HG03135 (cell line): Measurements from ENCODE around the gene FRMD3.

Experiments
- ATAC-seq: cut with Tn5 transposase; IDR thresholded peaks from one replicate; pipeline ENCODE4 v1.9.1; 2021; ENCODE audit warnings: mild to moderate bottlenecking, moderate library complexity; ENCODE audit not compliant: unreplicated experiment

The FRMD3 gene

DNA sequence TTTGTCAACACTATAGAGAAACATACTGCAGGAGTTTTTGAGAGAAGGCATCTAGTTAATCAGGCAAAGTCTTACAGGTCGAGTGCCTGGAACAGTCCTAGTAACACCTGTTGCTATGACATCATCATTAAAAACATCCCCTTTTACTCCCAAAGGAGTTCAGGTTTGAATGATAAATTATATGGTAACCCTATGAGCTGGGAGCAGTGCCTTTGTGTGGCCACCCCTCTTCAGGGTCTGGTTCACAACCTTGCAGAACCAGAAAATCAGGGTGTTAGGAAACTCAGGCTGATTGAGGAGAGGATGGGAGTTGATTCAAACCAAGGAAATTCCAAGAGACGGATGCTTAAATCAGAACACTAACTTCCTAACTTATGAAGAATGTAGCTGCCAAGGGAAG, 296.1 kb downstream of the FRMD3 start:
- ATAC-seq = no peak

DNA sequence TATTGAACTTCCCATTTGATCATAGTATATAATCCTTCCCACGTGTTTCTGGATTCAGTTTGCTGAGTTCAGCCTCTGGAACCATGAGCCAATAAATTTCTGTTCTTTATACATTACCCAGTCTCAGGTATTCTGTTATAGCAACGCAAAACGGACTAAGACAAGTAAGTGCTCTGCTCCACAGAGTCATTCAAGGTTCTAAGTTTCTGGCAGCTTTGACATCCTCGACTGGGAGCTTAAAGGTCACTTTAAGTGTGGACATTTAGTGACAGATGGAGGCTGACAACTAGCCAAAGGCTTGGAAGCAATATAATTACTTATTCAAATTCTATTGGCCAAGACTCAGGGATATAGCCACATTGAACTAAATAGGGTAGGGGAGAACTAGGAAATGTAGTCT, 297.5 kb downstream of the FRMD3 start:
- no peak for ATAC-seq

DNA sequence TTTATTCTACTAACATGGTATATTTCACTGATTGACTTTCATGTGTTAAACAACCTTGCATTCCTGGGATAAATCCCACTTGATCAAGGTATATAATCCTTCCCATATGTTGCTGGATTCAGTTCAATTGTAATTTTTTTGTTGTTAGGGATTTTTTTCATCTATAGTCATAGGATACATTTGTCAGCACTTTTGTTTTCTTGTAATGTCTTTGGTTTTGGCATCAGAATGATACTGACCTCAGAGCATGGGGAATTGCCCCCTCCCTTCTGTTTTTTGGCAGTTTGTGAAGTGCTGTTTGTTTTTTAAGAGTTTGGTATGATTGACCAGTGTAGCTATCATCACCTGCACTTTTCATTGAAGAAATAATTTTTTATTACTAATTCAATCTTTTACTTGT, 298.5 kb downstream of the FRMD3 start:
- no peak for ATAC-seq

DNA sequence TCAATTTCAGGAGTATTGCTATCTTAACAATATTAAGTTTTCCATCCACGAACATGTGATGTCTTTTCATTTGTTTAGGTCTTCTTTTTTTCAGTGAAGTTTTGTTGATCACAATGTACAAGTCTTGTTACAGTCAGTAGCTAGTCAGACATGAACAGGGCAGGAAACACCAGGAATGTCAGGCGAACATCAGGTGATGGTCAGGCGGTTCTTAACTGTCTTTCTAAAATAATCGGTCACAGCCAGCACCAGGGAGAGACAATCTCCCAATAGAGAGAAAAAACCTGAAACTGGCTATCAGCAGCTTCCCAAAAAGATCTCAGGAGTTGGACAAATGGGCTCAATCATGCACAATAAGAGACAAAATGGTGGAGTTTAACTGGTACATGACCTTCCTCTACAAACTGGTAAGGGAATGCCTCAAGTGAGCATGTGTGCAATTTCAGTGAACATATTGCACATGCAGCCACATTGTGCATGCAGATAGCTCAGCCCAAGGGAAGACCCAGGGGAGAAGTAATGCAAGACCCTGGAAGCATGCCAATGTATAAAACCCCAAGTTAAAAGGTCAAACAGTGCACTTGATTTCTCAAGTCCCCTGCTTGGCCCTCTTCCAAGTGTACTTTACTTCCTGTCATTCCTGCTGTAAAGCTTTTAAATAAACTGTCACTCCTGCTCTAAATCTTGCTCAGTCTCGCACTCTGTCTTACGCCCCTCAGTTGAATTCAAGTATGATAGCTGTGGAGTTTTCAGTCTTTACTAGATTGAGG, 299.1 kb downstream of the FRMD3 start:
- no peak for ATAC-seq

DNA sequence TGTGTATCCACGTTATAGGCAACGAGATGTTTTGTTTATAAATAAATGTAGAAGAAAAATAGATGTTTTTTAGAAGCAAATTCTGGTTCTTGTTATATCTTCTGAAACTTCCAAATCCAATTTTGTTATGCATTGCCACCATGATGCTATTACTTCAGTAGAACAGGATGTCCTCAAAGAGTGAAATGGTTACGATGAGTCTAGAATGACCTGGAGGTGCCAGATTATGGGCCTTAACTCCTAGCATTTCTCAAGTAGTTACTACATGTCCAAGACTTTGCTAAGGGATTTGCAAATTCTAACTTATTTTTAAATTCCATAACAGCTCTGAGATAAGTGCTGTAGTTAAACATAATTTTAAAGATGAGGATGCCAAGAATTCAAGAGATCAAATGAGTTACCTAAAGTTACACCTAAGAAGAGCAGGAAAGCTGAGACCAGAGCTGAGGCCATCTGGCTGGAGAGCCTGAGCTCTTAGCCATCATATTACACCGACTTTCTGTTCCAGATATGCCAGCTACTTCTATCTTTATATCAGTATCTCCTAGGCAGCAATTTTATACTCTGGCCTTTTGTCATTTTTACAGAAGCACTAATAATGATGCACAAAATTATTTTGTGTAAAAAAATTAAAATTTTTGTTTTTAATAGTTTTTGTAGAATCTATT, 302.0 kb downstream of the FRMD3 start:
- ATAC-seq = no peak

DNA sequence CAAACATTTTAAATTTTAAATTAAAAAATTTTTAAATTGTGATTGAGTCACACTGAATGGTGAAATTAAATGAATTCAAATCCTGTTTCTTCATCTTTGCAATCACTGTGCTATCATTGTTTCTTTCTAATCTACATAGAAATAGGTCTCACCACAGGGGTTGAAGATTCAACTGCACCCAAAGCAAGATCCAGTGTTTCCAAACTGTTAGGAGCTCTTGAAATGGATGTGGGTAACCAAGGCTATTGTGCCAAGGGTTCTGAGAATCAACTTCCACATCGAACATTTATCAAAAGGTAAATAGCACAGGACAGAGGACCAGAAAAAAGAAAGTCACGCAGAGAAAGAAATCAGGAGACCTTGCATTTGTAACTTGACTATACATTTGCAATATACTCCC, 302.7 kb downstream of the FRMD3 start:
- ATAC-seq = no peak

DNA sequence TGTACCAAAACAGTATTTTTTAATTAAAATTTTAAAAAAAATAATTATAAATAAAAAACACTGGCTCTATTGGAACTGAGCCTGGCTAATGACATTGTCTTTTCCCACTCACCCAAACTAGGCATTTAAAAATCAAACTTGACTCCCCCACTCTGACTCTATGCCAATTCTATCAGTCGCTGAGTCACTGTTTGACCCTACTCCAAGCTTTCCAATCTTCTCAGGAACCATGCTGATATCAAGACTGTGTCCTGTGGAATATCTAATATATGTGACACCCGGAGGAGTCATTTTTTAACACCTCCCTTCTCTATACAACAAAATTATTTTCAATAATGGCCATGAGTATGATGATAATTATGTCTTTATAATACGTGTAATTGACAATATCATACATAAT, 303.7 kb downstream of the FRMD3 start:
- no peak for ATAC-seq

DNA sequence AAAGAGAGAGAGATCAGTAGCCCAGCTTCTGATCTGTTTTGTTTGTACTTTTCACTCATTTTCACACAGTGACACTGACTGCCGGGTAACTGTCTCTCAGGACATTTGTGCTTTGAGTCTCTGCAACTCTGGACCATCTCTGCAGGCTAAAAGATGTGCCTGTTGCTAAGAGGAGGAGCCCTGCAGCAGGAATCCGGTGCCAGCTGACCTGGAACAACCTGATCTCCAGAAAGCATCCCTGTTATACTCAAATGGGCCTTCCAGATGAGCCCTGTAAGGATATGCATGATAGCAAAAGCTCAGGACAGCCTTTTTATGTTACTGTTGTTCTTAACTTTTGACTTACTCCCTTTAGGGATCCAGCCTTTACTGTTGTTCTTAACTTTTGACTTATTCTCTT, 304.6 kb downstream of the FRMD3 start:
- no peak for ATAC-seq

DNA sequence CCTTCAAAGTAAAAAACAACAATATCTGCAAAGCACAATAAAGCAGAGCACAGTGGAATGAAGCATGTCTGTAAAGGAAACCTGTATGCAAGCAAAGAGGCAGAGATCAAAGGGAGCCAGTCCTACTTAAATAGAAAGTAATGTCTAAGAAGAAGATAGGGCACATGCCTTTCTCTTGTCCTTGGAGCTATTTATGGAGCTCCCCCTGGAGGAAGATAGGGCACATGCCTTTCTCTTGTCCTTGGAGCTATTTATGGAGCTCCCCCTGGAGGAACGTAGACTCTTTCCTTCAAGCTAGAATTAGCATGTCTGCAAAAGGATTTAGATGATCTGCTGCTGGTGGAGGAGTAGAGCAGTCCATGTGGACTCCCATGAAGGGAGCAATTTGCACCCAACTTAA, 307.2 kb downstream of the FRMD3 start:
- ATAC-seq = no peak

DNA sequence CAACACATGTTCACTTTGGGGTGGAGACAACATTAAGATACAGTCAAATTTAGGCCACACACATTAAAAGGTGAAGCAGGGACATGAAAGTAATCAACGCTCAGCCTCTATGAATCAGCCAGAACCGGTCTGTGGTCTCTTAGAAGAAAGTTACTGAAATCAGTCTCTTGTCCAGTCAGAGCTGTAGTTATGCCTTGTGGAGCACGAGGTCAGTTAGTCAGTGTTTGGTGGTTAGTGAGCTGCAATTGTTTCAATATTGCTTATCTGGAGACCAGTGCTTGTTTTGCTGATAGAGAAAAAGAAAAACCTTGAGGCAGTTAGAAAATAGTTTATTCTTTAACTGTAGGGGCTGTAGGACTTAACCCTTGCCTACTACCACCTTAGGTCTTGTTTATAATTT, 317.5 kb downstream of the FRMD3 start:
- ATAC-seq = peak; percentile 91

DNA sequence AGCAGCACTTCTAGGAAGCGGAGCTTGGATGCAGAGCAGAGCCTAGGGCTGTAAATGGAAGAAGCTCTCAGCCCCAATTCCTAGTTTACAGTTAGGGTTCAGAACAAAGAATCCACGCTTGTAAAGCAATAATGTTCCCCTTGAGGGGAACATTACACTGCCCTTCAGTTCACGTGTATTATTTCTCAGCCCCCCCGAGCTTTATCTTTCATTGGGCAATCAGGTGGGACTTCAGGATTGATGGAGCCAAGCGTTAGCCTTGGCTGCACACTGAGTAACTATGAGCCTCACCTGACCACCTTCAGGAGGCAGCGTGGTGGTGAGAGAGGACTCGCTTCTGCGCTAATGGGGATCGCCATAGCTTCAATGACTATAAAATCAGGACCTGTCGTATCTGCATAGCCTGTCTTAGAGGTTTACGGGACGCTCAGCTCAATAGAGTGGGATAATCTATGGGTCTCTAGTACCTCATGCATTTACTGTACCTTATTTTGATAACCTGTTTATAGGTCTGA, 318.2 kb downstream of the FRMD3 start:
- no peak for ATAC-seq

DNA sequence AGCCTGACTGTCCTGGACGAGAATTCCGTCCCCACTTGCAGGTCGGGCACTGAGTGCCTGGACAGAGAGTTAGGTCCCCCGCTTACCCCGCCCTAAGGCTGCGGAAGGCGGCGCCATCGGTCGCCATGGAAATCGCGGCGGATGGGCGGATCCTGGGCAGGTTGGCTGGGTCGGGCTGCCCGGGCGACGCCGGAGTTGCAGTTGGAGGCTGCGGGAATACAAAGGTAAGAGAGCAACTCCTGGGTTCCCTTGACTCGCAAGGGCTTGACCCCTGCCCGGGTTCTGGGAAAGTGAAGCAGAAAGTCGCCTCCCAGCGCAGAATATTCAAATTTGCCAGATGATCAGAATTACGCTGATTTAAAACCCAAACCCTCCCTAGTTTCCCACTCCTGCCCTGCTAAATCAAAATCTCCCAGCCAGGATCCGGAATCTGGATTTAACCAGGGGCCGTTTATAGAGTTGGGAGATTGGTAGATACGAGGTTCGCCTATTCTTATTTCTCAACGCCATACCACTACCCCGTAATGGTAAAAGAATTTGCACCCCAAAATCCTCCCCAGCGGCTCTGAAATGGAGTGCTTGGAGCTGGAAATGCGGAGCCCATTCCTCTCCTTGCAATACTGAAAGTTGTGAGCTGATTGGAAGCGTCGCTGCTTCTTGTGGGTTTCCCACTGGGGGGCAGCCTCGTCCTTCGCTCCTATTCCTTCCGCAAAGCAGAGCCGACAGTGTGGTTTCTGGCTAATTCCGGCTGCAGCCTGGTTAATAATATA, 318.9 kb downstream of the FRMD3 start:
- ATAC-seq = no peak

DNA sequence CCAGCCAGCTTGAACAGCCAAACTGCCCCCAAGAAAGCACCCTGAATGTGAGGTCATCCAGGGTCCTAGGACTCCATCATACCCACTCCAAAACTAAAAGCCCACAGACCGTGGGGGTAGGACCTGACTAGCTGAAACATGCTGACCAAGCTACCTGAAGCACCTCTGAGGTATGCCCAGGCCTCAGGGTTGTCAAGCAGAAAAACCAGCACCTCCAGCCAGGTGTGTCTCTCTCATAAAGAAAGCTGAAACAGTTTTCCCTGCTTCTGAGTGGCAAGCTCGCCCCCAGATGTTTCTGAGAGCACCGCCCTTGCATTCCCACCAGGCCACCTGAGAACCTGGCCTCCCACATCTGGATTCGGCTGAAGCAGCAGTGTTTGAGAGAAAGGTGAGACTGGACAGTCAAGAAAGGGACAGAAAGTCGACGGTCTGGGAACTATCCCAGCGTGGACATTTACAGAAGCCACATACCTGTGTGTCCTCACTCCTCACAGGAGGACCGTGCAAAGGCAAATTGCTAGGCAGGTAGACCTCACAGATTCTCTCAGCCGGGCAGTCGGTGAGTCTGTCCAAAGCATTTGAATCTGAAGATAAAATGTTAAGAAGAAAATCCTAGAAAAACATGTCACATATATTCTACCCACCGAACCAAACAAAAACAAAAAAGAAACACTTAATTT, 319.6 kb downstream of the FRMD3 start:
- ATAC-seq = no peak

DNA sequence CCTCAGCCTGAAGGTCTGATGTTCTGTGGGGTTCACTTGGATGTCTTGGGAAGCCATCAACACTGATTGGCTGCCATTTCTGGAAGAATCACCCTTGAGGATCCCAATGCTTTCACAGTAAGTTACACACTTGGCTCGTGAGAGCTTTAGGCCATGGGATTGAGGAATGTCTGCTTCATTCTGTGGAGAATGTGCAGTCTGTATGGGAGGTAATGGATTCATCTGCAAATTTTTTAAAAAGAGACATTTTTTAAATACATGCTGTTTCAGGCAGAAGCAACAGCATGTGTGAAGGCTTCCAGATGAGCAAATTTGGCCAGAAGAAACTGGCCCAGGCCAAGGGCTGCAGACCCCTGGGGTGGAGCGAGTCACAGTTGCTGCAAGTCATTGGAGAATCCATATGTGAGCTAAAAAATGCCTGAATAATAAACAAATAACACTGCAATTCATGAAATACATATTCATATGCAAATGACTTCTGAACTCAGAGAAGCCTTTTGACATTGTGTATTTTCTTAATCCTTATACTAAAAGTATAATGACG, 328.9 kb downstream of the FRMD3 start:
- ATAC-seq = no peak

DNA sequence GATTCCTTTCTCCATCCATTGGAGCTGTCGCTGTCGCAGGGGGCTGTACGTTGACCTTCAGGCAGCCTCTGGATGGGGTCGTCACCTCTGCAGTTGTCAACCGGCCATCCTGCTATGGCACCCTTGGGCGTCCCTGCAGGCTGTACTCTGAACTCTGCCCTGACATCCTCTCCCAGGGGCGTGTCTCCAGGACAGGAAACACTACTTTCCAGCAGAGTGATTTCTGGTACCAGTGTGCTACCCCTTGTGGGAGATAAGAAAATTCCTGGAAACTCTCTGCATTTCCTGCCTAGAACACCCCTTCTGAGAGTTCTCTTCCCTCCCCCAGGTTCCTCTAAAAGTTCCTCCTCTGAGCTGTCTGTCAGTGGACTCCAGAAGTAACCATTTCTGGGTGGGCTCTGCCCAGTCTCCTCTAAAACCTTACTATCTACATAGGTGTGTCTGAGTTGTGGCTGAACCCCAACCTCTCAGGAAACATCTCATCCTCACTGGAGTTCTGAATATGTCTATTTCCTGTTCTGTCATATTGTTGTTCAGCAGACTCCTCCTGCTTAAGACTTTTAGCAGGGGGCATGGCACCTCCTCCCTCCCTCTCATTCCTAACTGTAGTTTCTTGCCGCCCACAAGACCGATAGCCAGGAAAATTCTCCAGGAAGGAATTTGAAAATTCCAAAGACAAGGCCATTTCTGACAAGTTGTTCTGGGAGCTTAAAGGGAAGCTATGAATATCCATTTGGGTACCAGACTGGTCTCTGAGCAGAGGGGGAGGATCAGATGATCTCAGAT, 329.9 kb downstream of the FRMD3 start:
- ATAC-seq = no peak

DNA sequence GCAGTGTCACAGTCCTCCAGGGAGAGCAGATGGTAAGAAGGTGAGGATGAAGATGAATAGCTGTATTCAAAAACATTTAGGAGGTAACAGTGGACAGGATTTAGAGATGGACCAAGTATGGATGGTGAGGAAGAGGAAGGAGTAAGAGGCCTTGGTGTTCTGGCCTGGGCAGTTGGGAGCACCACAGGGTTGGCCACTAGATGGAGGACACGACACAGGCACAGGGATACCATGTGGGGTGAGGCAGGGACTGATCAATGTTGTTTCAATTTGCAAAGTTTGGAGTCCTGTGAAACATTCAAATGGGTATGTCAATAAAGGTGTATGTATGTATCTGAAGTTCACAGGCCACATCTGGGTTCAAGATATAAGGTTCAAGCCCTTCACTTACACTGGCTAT, 334.2 kb downstream of the FRMD3 start:
- no peak for ATAC-seq

DNA sequence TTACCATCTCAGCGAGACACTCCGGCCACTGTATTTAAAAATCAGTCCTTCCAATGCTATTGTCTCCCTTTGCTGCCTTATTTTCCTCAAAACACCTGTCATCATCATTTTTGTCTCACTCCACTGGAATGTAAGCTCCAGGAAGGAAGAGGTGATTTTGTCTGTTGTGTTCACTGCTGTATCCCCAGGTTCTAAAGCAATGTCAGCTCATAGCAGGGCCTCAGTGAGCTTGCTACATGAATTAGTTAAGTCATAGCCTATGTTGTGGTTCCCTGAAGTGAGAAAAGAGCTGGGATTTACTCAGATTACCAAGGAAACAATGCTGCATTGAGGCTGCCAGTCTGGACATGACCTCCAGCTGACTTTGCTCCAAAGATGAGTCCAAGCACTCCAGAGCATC, 337.7 kb downstream of the FRMD3 start:
- no peak for ATAC-seq

DNA sequence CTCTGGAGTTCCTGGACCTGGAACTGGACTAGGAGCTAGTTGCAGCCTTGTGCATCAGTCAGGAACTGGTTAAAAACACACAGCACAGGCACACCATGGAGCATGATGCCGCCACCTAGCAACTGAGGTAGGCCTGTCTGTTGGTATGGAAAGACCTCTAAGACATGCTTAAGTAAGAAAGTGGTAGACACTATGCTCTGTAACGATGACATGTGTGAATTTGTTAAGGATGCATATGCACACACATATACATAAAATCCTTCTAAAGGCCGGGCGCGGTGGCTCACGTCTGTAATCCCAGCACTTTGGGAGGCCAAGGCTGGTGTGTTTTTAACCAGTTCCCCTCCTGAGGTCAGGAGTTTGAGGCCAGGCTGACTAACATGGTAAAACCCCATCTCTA, 338.4 kb downstream of the FRMD3 start:
- ATAC-seq = no peak

DNA sequence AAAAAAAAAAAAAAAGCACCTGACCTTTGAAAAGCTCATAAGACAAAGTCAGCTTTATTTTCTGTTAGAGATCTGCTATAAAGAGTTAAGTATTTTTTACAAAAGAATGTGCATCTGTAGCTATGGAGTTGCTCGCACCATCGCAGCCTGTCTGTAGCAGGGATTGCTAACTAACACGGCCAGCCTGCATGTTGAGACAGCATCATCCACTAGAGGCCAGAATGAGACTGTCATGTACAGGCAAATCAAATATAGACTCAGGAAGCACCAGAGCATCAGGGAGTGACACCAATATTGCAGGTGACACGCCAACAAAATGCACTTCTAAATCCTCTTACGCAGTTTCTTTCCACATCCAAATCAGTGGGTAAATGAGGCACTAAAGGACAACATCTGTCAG, 339.0 kb downstream of the FRMD3 start:
- ATAC-seq = no peak

DNA sequence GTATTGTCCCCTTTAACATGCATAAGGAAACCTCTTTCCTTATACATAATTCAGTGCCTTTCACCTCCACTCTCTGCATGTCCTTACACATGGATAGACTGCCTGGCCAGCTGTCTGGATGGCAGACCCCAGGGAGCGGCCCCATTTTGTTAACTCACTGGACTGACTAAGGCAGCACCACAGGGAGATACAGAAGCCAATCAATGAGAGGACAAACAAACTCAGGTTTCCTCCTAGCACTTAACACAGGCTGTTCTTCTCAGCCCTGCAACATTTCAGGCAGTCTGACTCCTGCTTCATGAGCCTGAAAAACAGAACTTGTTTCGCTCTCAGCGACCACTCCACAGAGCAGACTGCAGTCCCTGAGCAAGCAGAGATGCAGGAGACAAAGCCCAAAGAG, 339.8 kb downstream of the FRMD3 start:
- ATAC-seq = no peak
